Measurements from ENCODE around the gene CNTNAP2.
"Not testable (repeated sequence)": the region's sequence is repeated elsewhere in the genome, so short reads cannot be mapped to it uniquely, and the experiment has no call there.

CNTNAP2 gene

GRCh38 chr7:147563669-147564068 lies 1447.1 kb downstream of the CNTNAP2 start:
- no peak for DNase-seq (ENCODE audit: low read depth in 2 of 2)

DNA sequence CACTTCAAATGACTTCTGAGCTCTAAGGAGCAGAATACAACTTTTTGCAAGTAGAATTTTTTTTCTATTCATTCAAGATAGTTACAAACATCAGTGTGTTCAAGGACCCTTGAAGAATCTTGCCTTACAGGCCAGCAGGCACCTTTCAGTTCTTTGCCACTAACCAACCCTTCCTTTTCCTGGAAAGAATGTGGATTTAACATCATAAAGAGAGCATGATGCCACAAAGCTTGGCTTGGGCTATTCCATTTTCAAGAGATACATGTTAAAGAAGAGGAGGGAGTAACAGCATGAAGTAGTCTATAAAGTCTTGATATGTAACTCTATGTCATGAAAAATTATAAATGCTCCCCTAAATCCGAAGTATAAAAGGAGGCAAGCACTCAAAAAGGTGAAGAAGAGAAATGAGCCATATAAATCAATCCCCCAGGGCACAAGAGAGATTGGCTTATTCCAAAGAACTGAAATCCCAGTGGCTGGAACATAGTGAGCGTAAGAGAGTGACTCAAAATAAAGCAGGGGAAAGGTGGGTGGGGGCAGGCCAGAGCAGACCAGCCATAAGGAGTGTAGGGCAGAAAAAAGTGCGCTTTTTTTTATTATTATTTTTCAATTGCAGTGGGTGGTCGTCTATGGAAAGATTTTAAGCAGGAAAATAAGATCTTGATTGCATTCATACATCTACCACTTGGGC lies 1448.3 kb downstream of the CNTNAP2 start:
- no peak for DNase-seq (ENCODE audit: low read depth in 2 of 2)

- DNase-seq (ENCODE audit: low read depth in 2 of 2), result no peak
These were observed 1450.4 kb downstream of the CNTNAP2 start for GRCh38 chr7:147567043-147567442.

GRCh38 chr7:147569116-147569913 lies 1452.7 kb downstream of the CNTNAP2 start:
- DNase-seq (ENCODE audit: low read depth in 2 of 2), result no peak

GRCh38 chr7:147570390-147570789 lies 1453.8 kb downstream of the CNTNAP2 start:
- DNase-seq (ENCODE audit: low read depth in 2 of 2), result no peak

- no peak for DNase-seq (ENCODE audit: low read depth in 2 of 2)
These were observed 1455.0 kb downstream of the CNTNAP2 start for GRCh38 chr7:147571436-147572185.

GRCh38 chr7:147578196-147578595 lies 1461.6 kb downstream of the CNTNAP2 start:
- DNase-seq (ENCODE audit: low read depth in 2 of 2), result no peak

GRCh38 chr7:147579148-147579547 lies 1462.5 kb downstream of the CNTNAP2 start:
- no peak for DNase-seq (ENCODE audit: low read depth in 2 of 2)

DNA sequence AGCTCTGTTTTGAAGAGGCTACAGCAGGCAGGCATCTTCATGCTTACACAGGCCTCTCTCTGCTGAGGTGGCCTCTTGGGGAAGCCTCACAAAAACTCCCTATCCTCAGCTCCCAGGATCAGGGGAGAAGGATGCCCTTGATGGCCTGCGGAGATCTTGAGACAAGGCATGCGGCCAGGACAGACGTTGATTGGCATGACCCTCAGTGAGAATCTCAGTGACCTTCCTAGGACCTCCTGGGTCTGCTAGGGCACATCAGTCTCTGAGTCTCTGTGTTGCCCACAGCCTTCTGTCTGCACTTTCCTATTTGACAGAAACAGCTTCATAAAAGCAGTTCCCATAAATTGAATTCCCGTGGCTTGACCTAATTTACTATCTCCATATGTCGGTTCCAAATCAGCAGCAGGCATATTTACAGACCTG lies 1468.2 kb downstream of the CNTNAP2 start:
- DNase-seq (ENCODE audit: low read depth in 2 of 2), result no peak

DNA sequence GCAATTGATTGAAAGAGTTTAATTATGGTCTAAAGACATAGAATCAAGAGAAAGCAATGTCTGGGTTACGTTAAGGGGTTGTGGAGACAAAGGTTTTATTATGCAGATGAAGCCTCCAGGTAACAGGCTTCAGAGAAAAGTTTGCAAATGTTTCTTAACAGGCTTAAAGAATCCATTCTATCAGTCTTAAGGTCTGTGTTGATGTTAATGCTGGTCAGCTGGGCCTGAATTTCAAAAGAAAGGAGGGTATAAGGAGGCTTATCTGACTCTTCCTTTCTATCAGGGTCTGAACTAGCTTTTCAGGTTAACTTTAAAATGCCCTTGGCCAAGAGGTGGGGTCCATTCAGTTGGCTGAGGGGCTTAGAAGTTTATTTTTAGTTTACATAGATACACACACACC lies 1469.5 kb downstream of the CNTNAP2 start:
- DNase-seq (ENCODE audit: low read depth in 2 of 2), result no peak

DNA sequence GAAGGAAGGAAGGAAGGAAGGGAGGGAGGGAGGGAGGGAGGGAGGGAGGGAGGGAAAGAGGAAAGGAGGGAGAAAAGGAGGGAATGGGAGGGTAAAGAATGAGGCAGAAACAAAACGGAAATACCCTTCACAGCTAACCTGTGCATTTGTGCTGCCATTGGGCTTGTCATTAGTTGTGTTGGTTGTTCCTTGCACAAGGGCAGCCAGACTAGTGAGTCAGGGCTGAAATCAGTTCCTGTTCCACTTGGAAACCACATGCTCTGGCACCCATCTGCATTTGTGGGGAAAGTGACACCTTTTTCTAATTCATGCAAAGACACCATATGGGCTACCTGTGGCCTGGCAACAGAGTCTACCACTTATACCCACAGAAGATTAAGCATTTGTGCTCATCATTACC lies 1469.9 kb downstream of the CNTNAP2 start:
- DNase-seq (ENCODE audit: low read depth in 2 of 2), result no peak

GRCh38 chr7:147593271-147594057 lies 1476.9 kb downstream of the CNTNAP2 start:
- no peak for DNase-seq (ENCODE audit: low read depth in 2 of 2)

DNA sequence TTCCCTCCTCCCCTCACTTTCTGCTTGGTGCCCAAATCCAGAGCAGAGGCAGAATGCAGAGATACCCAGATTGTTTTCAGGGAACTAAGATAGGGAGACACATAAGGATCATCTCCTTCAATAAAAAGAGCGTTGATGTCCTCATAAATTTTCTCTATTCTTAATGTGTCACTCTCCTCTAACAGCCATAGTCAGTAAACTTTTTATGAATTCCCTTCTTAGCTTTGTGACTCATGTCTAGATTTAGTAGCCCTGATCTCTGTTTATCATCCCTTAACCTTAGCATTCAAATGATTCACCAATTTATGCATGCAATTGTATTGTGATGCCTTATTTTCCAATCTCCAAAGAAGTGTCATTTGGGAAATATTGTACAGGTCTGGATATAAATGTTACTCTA lies 1478.4 kb downstream of the CNTNAP2 start:
- DNase-seq (ENCODE audit: low read depth in 2 of 2), result no peak

DNA sequence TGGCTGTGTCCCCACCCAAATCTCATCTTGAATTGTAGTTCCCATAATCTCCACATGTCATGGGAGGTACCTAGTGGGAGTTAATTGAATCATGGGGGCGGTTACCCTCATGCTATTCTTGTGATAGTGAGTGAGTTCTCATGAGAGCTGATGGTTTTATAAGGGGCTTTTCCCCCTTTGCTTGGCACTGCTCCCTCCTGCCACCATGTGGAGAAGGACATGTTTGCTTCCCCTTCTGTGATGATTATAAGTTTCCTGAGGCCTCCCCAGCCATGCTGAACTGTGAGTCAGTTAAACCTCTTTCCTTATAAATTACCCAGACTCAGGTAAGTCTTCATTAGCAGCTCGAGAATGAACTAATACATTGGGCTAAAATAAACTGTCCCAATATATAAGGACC lies 1482.1 kb downstream of the CNTNAP2 start:
- not testable (repeated sequence) for DNase-seq (ENCODE audit: low read depth in 2 of 2)

GRCh38 chr7:147605323-147605722 lies 1488.7 kb downstream of the CNTNAP2 start:
- no peak for DNase-seq (ENCODE audit: low read depth in 2 of 2)

- no peak for DNase-seq (ENCODE audit: low read depth in 2 of 2)
These were observed 1490.7 kb downstream of the CNTNAP2 start for GRCh38 chr7:147607157-147607800.

GRCh38 chr7:147611431-147611830 lies 1494.8 kb downstream of the CNTNAP2 start:
- DNase-seq (ENCODE audit: low read depth in 2 of 2), result no peak

- no peak for DNase-seq (ENCODE audit: low read depth in 2 of 2)
These were observed 1518.7 kb downstream of the CNTNAP2 start for GRCh38 chr7:147635288-147635687.

GRCh38 chr7:147636553-147636952 lies 1520.0 kb downstream of the CNTNAP2 start:
- DNase-seq (ENCODE audit: low read depth in 2 of 2), result no peak

DNA sequence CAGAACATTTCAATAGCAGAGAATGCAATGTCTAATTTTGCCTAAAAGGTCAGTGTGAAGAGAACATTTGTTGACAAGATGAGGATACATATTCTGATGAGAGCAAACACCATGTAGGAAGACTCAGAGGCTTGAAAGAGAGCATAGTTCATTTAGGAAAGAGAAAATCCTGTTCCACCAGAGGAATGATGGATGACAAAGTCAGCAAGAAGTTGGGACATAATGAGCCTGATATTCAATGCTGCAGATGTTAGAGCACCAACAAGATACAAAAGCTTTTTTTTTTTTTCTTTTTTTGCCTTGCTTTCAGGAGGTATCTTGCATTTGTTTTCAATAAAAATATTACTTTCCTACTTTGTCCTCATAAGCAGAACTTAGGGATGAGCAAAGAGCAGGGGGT lies 1522.0 kb downstream of the CNTNAP2 start:
- DNase-seq (ENCODE audit: low read depth in 2 of 2), result no peak

DNA sequence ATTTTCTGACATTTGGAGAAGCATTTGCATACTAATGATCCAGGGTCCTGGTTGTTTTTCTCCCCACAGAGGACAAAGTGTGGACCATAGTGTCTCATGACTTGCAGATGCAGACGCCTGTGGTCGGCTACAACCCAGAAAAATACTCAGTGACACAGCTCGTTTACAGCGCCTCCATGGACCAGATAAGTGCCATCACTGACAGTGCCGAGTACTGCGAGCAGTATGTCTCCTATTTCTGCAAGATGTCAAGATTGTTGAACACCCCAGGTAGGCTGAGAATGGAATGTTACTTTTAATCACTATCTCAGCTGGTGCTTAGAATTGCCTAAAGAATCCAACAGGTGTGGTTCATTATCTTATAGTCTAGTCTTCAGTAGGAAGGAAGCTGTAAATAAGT lies 1522.4 kb downstream of the CNTNAP2 start:
- no peak for DNase-seq (ENCODE audit: low read depth in 2 of 2)
